Transverse colon (tissue), 4 donors: ENCODE data around the gene KIF12. TPM values are rescaled to one million over a fixed set of nuclear protein-coding genes. Genes with fewer than 3 reads are reported as not detected.

ENCODE experiments used
- DNase-seq: peaks from one replicate; pipeline ENCODE4 v3.0.0-alpha.2; 2019
- H3K27ac ChIP-seq, 4 donors: fragments of 200-600 bp; sonication (generic); 2 replicates each; pipeline ENCODE4 v1.5.1; 2016 to 2018; ENCODE audit warnings: inconsistent platforms in 4 of 4
- H3K27me3 ChIP-seq: fragments of 200-600 bp; sonication (generic); 2 replicates; pipeline ENCODE4 v1.5.1; 2017; ENCODE audit warnings: inconsistent platforms
- H3K36me3 ChIP-seq, 4 donors: fragments of 200-600 bp; sonication (generic); 2 replicates each; pipeline ENCODE4 v1.5.1; 2017 to 2019; ENCODE audit warnings: inconsistent platforms in 4 of 4
- H3K4me1 ChIP-seq, 4 donors: fragments of 200-600 bp; sonication (generic); 2 replicates each; pipeline ENCODE4 v1.5.1; 2017 to 2020; ENCODE audit warnings: inconsistent platforms in 4 of 4
- H3K4me3 ChIP-seq, 4 donors: fragments of 200-600 bp; sonication (generic); 1 replicate in 1 of 4; 2 replicates in 3 of 4; pipeline versions ENCODE4 v1.5.1 to v1.6.1; 2017 to 2019; ENCODE audit warnings: inconsistent platforms in 4 of 4
- H3K9me3 ChIP-seq, 2 donors: fragments of 200-600 bp; sonication (generic); 2 replicates each; pipeline ENCODE4 v1.5.1; 2017 to 2019; ENCODE audit warnings: inconsistent platforms in 2 of 2
- EP300 ChIP-seq: sonication (generic); formaldehyde crosslinking; IDR thresholded peaks from one replicate; pipeline ENCODE4 v1.6.1; 2017; ENCODE audit warnings: antibody characterized with exemption, low read depth
- POLR2A ChIP-seq: fragments of 450-650 bp; IDR thresholded peaks from one replicate; pipeline ENCODE4 v1.6.1; 2016; ENCODE audit warnings: antibody characterized with exemption, mild to moderate bottlenecking, moderate library complexity
- POLR2AphosphoS5 ChIP-seq, 3 donors: sonication (generic); formaldehyde crosslinking; IDR thresholded peaks; one replicate each; pipeline ENCODE4 v1.6.1; 2016; ENCODE audit warnings: antibody characterized with exemption in 3 of 3
- WGBS, 2 donors: methylation state at CpG; one replicate each; pipeline ENCODE4 v1.1.5; 2018; ENCODE audit warnings: low coverage in 1 of 2; 5-methylcytosine and 5-hydroxymethylcytosine counted together
- in situ Hi-C, 4 donors: fragments of 200-750 bp; cut with MboI; loops; one replicate each; pipeline versions ENCODE4 v1.15.0 to v1.15.1; 2017; ENCODE audit warnings: low sequenced_read_pairs in 3 of 4, low pct_ligation_motif_present in 1 of 4, low pct_unique_long_range_greater_than_20kb in 1 of 4
- intact Hi-C: fragments of 100-400 bp; cut with DNase I; formaldehyde crosslinking; loops from one replicate; pipeline ENCODE4 v1.15.1; 2023; ENCODE audit warnings: low total_unique reads
- total RNA-seq, 4 donors: library from RNA; depleted of rRNA; stranded (reverse); fragments of >200 nt; gene quantifications; one replicate each; pipeline ENCODE4 v1.1.0, GENCODE V29; 2016
- TF ChIP-seq, protein P1 (sequence below), 5 experiments: fragments of 200-600 bp in 3 of 5; fragments of 450-650 bp in 2 of 5; sonication (generic) in 3 of 5; IDR thresholded peaks; 1 replicate in 2 of 5; 2 replicates in 3 of 5; pipeline ENCODE4 v1.5.1; 2016 to 2017; ENCODE audit warnings: antibody characterized with exemption in 5 of 5, inconsistent platforms in 3 of 5, mild to moderate bottlenecking in 2 of 5, moderate library complexity in 1 of 5

The KIF12 gene
- total RNA-seq, 4 donors from 2014 or later: 10.6 to 37.2 (median 20.0) TPM

DNA sequence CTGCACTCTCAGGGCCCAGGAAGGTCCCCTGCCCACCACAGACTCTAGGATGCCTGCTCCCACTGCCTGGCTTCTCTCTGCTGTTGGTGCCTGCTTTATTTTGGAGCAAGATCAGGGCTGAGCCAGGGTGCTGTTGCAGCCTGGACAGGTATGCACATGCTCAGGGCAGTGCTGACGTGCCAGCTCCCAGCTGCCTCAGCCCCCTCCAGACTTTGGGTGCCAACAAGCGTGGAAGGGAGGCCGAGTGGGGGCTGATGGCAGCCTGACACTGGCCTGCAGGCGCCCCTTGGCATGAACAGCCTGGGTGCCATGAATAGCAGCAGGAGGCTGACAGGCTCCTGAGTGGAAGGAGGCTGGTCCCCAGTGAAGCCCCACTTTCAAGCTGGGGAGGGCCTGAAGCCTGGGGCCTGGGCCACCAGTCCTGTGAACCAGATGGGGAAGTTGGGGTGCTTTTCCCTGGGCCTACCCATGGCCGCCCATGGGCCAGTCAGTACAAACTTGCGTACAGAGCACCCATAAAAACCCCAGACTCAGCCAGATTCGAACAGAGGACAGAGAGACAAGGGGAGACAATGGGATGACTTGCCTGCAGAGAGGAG lies 27.8 kb downstream of the KIF12 start:
- Histone ChIP-seq H3K4me3 (no peak overlapping the region), H3K36me3 (no peaks in the 10 kb centered on the region), H3K9me3 (no peaks in the 10 kb centered on the region), H3K27ac (no peak overlapping the region), H3K27me3 (no peaks in the 10 kb centered on the region), H3K4me1 (peaks cover 0 to 8% (median 4%) of the 10 kb centered on the region in 4 donors)
- in situ Hi-C loops (no loop called here), intact Hi-C loops (no loop called here)
- 60% methylated on average over 7 of the region's 7 CpGs; no CpG with 5 or more reads in 1 of the 2 donors for WGBS, 2 donors
- TF ChIP-seq, protein P1, sequence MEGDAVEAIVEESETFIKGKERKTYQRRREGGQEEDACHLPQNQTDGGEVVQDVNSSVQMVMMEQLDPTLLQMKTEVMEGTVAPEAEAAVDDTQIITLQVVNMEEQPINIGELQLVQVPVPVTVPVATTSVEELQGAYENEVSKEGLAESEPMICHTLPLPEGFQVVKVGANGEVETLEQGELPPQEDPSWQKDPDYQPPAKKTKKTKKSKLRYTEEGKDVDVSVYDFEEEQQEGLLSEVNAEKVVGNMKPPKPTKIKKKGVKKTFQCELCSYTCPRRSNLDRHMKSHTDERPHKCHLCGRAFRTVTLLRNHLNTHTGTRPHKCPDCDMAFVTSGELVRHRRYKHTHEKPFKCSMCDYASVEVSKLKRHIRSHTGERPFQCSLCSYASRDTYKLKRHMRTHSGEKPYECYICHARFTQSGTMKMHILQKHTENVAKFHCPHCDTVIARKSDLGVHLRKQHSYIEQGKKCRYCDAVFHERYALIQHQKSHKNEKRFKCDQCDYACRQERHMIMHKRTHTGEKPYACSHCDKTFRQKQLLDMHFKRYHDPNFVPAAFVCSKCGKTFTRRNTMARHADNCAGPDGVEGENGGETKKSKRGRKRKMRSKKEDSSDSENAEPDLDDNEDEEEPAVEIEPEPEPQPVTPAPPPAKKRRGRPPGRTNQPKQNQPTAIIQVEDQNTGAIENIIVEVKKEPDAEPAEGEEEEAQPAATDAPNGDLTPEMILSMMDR (IDR thresholded peaks at IDR 0.05): no peak
- TF ChIP-seq POLR2AphosphoS5 (IDR thresholded peaks at IDR 0.05): no peak
- TF ChIP-seq POLR2A: no peak
- TF ChIP-seq EP300: no peak
- no peak for DNase-seq

DNA sequence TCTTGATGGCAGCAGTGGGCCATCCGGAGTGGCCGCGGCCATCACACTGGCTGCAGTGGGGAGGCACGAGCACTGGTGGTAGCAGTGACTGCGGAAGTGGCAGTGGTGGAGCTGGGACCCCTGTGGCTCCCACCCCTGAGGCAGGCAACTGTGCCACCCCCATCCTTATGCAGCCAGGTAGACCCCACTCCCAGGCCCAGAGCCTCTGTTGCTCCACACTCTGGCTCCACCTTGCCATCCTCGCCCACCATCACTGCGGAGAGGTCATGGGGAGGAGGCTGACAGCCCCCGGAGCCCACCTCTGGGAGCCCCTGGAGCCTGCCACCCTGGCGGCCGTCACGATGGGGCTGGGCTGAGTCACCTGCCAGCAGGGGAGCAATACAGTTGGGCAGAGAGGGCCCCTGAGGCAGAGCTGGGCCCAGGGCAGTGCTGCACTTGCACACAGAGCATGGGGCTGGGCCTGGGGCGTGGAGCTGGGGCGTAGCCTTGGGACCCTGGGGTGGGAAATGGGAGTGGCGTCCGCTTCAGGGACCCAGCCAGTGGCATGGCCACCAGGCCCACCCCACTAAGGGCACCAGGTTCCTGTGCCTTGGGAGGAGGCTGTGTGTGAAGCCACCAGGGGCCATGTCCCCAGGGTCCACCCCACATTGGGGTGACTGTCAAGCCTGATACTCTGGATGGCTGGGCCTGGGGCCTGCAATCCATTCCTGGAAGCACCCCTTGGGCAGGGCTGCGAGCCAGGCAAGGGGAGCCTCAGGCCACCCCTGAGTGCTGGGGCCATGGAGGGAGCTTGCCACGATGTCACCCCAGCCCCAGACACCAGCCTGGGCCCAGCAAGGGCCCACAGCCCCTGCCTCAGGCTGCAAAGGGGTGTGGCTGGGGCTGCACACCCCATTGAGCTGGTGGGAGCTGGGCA lies 28.6 kb downstream of the KIF12 start:
- H3K4me3 ChIP-seq: no peak overlapping the region
- intact Hi-C loops: no loop called here
- TF ChIP-seq, protein P1 (IDR thresholded peaks at IDR 0.05): no peak
- no peak for TF ChIP-seq EP300
- TF ChIP-seq POLR2A: no peak
- no peak for TF ChIP-seq POLR2AphosphoS5 (IDR thresholded peaks at IDR 0.05)
- no peak for DNase-seq
- in situ Hi-C loops: no loop called here
- H3K27me3 ChIP-seq: peaks cover 4% of the 10 kb centered on the region
- no peaks in the 10 kb centered on the region for H3K9me3 ChIP-seq
- peaks cover 0 to 8% (median 4%) of the 10 kb centered on the region in 4 donors for H3K4me1 ChIP-seq
- WGBS, 2 donors: 75 to 80% methylated on average over 3 to 16 of the region's 17 CpGs
- no peaks in the 10 kb centered on the region for H3K36me3 ChIP-seq
- no peak overlapping the region for H3K27ac ChIP-seq

DNA sequence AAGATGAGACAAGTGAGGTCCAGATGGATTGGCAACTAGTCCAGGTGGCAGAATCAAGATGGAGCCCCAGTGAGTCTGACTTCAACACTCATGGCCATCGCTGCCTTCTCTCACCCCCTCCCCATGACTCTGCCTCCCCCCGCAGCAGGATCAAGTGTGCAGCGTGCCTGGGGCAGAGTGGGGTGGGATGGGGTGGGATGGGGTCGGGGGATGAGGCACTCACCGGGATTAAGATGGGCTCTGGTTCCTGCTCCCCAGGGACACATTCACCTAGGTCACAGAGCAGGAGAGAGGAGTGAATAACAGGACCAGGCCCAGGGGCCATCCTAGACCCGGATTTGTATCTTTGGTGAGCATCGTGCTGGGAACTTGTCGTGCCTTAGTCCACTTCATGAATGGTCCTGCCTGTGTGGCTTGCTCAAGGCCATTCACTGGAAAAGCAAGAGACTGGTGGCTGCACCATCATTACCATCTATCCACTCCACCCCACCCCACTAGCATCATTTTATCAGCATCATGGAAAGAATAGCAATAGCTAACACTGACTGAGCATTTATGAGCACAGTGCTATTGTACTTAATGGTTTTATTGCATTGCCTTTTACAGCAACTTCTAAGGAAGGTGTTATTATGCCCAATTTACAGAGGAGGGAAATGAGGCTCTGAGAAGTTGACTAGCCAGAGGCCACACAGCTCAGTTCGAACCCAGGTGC lies 29.5 kb downstream of the KIF12 start:
- no peak overlapping the region for H3K27ac ChIP-seq
- H3K4me3 ChIP-seq: no peak overlapping the region
- no peaks in the 10 kb centered on the region for H3K36me3 ChIP-seq
- H3K27me3 ChIP-seq: peaks cover 4% of the 10 kb centered on the region
- WGBS, 2 donors: 61 to 100% methylated on average over 1 to 9 of the region's 9 CpGs
- peaks cover 0 to 8% (median 4%) of the 10 kb centered on the region in 4 donors for H3K4me1 ChIP-seq
- TF ChIP-seq POLR2AphosphoS5 (IDR thresholded peaks at IDR 0.05) (no peak), EP300 (no peak), POLR2A (no peak)
- TF ChIP-seq, protein P1 (IDR thresholded peaks at IDR 0.05): no peak
- in situ Hi-C loops (no loop called here), intact Hi-C loops (no loop called here)
- no peaks in the 10 kb centered on the region for H3K9me3 ChIP-seq
- peak; percentile 26 for DNase-seq

GRCh38 chr9:114065304-114065703 lies 33.8 kb downstream of the KIF12 start:
- Histone ChIP-seq H3K4me1 (peaks cover 0 to 4% (median 0%) of the 10 kb centered on the region in 4 donors), H3K36me3 (no peaks in the 10 kb centered on the region), H3K27me3 (peaks cover 4% of the 10 kb centered on the region), H3K9me3 (no peaks in the 10 kb centered on the region), H3K27ac (no peak overlapping the region), H3K4me3 (no peak overlapping the region)
- DNase-seq: no peak
- TF ChIP-seq EP300: no peak
- TF ChIP-seq, protein P1 (IDR thresholded peaks at IDR 0.05): no peak
- no peak for TF ChIP-seq POLR2AphosphoS5 (IDR thresholded peaks at IDR 0.05)
- TF ChIP-seq POLR2A: no peak
- WGBS, 2 donors: 87% methylated on average over 8 of the region's 8 CpGs; no CpG with 5 or more reads in 1 of the 2 donors
- in situ Hi-C loops (no loop called here), intact Hi-C loops (no loop called here)
